GM18867 (cell line): Measurements from ENCODE around the gene S100A4.
A peak's percentile ranks its signal among the peaks of the same experiment; 100 is the strongest.

Experiments
- ATAC-seq: cut with Tn5 transposase; IDR thresholded peaks from one replicate; pipeline ENCODE4 v1.9.1; 2021; ENCODE audit warnings: mild to moderate bottlenecking, moderate library complexity; ENCODE audit not compliant: unreplicated experiment

The S100A4 gene

GRCh38 chr1:153548722-153549688 lies 3.4 kb upstream of the S100A4 start, which contains the start of gene S100A3:
TSS of gene S100A3 (minus strand) at chr1:153549258. CDS start at chr1:153548485, 773 bp downstream.
- ATAC-seq = no peak

- no peak for ATAC-seq
Observed at GRCh38 chr1:153547560-153548551, 2.2 kb upstream of the S100A4 start.

- no peak for ATAC-seq
Observed at GRCh38 chr1:153546796-153547559, 1.4 kb upstream of the S100A4 start.

- no peak for ATAC-seq
Observed at GRCh38 chr1:153546371-153546770, 765 bp upstream of the S100A4 start.

GRCh38 chr1:153544453-153545066 lies 1.0 kb downstream of the S100A4 start:
- no peak for ATAC-seq

GRCh38 chr1:153543736-153544135 lies 1.9 kb downstream of the S100A4 start:
- ATAC-seq = no peak

- no peak for ATAC-seq
Observed at GRCh38 chr1:153542956-153543711, 2.5 kb downstream of the S100A4 start.

- ATAC-seq = no peak
Observed at GRCh38 chr1:153541641-153542590, 3.7 kb downstream of the S100A4 start.

GRCh38 chr1:153540394-153541361 lies 4.9 kb downstream of the S100A4 start, which contains the start of gene S100A5:
TSS of gene S100A5 (minus strand) at chr1:153540934. CDS start at chr1:153540191, 743 bp downstream.
- ATAC-seq = no peak

GRCh38 chr1:153539395-153540093 lies 6.1 kb downstream of the S100A4 start:
- ATAC-seq = no peak

GRCh38 chr1:153538315-153538821 lies 7.2 kb downstream of the S100A4 start:
- ATAC-seq = no peak

GRCh38 chr1:153537376-153537730 lies 8.3 kb downstream of the S100A4 start:
- no peak for ATAC-seq

GRCh38 chr1:153536671-153537375 lies 8.8 kb downstream of the S100A4 start:
- ATAC-seq = no peak

GRCh38 chr1:153536012-153536670 lies 9.5 kb downstream of the S100A4 start:
- peak; percentile 63 for ATAC-seq
